ENCODE results near the gene RAPGEF1.

DNA sequence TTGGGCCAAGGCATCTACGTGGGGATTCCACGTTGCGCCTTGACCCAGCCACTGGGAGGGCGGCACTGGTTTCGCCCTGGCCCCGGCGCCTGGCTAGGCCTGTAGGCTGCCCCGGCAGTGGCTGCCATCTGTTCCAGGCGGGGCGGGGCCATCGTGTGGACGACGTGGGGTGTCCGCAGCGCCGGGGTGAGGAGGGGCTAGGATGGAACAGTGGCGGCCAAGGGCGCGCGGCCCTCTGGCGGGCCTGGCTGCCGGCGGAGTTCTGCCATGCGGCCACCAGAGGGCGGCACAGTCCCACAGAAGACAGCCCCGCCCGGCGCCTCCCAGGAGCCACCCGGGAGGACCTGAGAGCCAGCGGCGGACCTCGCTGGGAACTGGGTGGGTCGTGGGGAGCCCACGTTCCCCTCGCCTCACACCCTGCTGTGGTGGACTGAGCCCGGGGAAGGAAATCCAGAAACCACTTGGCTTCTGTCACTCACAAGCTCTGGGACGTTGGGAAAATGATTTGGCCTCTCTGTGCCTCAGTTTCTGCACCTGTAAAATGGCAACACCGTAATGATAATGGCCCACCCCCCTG, 22.6 kb upstream of the RAPGEF1 start:
- TF ChIP-seq, protein P1, sequence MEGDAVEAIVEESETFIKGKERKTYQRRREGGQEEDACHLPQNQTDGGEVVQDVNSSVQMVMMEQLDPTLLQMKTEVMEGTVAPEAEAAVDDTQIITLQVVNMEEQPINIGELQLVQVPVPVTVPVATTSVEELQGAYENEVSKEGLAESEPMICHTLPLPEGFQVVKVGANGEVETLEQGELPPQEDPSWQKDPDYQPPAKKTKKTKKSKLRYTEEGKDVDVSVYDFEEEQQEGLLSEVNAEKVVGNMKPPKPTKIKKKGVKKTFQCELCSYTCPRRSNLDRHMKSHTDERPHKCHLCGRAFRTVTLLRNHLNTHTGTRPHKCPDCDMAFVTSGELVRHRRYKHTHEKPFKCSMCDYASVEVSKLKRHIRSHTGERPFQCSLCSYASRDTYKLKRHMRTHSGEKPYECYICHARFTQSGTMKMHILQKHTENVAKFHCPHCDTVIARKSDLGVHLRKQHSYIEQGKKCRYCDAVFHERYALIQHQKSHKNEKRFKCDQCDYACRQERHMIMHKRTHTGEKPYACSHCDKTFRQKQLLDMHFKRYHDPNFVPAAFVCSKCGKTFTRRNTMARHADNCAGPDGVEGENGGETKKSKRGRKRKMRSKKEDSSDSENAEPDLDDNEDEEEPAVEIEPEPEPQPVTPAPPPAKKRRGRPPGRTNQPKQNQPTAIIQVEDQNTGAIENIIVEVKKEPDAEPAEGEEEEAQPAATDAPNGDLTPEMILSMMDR (IDR thresholded peaks at IDR 0.05): peak; percentile 80 to 98 (median 94)
- TF ChIP-seq POLR2A (IDR thresholded peaks at IDR 0.05): no peak
